Breast epithelium (tissue), 3 donors: ENCODE data around the gene CUL1.

Experiments
- POLR2A ChIP-seq: fragments of 450-650 bp; IDR thresholded peaks from one replicate; pipeline ENCODE4 v1.6.1; 2016; ENCODE audit warnings: antibody characterized with exemption, mild to moderate bottlenecking, moderate library complexity
- POLR2AphosphoS5 ChIP-seq, 3 donors: sonication (generic); formaldehyde crosslinking; IDR thresholded peaks; one replicate each; pipeline ENCODE4 v1.6.1; 2017; ENCODE audit warnings: antibody characterized with exemption in 3 of 3
- TF ChIP-seq, protein P1 (sequence below), 3 donors: fragments of 450-650 bp; IDR thresholded peaks; one replicate each; pipeline ENCODE4 v1.5.1; 2016 to 2017; ENCODE audit warnings: antibody characterized with exemption in 3 of 3, mild to moderate bottlenecking in 3 of 3, moderate library complexity in 3 of 3

DNA sequence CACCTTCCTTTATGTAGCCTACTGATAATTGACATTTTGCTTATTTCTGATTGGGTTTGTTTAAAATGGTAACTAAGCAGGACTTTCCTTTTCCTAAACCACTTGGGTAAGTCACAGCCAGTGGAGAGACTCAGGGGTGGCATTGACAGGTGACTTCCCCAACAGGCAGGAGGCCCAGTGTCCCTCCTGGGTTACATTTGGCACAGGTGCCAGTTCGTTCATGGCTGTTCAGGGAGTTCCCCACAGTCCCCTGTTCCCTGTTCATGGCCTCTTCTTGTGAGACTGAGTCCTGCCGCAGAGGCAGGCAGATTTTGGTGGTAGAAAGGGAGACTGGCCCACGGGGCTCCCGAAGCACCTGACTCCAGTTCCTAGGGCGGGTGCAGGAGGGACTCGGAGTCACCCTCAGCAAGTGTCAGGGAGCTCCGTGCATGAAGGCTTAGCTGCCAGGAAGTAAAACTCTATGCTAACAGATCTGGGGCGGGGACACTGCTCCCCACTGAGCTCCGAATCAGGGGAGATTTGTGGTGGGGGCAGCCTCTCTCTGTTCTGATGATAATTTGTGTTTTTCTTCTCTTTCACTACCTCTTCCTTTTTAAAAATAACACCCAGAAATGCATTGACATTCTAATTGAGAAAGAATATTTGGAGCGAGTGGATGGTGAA lies 101.3 kb downstream of the CUL1 start:
- TF ChIP-seq POLR2A (no peak), POLR2AphosphoS5 (IDR thresholded peaks at IDR 0.05) (no peak)
- TF ChIP-seq, protein P1, sequence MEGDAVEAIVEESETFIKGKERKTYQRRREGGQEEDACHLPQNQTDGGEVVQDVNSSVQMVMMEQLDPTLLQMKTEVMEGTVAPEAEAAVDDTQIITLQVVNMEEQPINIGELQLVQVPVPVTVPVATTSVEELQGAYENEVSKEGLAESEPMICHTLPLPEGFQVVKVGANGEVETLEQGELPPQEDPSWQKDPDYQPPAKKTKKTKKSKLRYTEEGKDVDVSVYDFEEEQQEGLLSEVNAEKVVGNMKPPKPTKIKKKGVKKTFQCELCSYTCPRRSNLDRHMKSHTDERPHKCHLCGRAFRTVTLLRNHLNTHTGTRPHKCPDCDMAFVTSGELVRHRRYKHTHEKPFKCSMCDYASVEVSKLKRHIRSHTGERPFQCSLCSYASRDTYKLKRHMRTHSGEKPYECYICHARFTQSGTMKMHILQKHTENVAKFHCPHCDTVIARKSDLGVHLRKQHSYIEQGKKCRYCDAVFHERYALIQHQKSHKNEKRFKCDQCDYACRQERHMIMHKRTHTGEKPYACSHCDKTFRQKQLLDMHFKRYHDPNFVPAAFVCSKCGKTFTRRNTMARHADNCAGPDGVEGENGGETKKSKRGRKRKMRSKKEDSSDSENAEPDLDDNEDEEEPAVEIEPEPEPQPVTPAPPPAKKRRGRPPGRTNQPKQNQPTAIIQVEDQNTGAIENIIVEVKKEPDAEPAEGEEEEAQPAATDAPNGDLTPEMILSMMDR (IDR thresholded peaks at IDR 0.05): no peak
